ENCODE results near the gene STX5.
A peak's percentile ranks its signal among the peaks of the same experiment; 100 is the strongest.
"Not testable (repeated sequence)": the region's sequence is repeated elsewhere in the genome, so short reads cannot be mapped to it uniquely, and the experiment has no call there.

Gene STX5

GRCh38 chr11:62854013-62854824 is 22.4 kb upstream of the STX5 start:
- no peak for DNase-seq

GRCh38 chr11:62853279-62853965 is 21.6 kb upstream of the STX5 start:
- no peak for DNase-seq

GRCh38 chr11:62852523-62853188 is 20.8 kb upstream of the STX5 start:
- DNase-seq = no peak

DNA sequence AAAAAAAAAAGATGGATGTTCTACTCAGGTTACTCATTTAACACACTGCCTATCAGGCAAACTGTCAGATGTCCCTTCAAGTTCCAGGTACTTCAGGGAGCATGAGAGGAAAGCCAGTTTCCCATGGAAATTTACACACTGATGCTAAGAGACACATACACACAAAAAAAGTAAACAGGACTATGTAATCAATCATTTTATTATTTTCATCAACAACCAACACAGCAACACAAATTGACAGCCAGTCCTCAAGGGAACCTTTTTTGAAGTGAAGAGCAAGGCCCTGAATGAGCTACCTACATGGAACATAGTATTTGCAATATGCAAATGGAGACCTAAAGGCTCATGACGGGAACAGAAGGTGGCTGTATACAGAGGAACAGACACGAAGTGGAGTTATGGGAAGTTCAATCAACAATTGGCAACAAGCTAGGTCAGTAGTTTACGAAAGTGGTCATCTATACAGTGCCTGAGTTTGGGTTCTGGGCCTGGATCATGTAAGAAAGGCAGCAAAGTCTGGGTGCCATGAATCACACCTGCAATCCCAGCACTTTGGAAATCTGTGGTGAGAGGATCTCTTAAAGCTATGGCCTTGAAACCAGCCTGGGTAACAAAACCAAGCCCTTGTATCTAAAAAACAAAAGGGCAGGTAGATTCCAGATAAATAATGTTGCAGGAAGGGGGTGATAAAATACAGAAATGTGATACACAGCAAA is 20.1 kb upstream of the STX5 start:
- DNase-seq = no peak

DNA sequence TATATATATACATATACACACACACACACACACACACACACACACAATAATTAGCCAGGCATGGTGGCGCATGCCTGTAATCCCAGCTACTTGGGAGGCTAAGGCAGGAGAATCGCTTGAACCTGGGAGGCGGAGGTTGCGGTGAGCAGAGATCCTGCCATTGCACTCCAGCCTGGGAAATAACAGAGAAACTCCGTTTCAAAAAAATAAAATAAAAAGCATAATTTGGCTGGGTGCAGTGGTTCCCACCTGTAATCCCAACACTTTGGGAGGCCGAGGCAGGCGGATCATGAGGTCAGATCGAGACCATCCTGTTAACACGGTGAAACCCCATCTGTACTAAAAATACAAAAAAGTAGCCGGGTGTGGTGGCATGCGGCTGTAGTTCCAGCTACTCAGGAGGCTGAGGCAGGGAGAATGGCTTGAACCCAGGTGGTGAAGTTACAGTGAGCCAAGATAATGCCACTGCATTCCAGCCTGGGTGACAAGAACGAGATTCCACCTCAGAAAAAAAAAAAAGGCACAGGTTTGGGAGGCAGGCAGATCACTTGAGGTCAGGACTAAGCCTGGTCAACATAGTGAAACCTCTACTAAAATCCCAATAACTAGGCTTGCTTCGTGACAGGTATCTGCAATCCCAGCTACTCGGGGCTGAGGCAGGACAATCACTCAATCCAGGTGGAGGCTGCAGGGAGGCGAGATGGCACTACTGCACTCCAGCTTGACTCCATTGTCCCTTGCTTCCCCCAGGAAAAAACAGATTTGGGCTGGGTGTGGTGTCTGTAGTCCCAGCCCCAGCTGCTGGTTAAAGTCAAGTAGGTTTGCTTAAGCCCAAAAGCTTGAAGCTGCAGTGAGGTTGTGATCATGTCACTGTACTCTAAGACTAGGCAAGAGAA is 19.3 kb upstream of the STX5 start:
- DNase-seq = no peak

GRCh38 chr11:62847767-62848314 is 16.0 kb upstream of the STX5 start:
- no peak for DNase-seq

GRCh38 chr11:62846177-62846576 is 14.3 kb upstream of the STX5 start:
- DNase-seq = no peak

GRCh38 chr11:62844154-62844553 is 12.3 kb upstream of the STX5 start:
- no peak for DNase-seq

DNA sequence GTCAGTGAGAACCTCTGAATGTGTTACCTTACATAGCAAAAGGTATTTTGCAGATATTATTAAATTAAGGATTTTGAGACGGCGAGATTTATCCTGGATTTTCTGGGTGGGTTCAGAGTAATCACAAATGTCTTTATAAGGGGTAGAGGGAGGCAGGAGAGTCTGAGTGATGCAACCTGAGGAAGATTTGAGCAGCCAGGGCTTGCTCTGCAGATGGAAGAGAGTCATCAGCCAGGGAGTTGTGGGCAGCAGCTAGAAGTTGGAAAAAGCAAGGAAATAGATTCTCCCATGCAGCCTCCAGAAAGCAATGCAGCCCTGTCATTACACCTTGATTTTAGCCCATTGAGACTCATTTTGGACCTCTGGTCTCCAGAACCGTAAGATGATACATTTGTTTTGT is 11.6 kb upstream of the STX5 start:
- DNase-seq = no peak

DNA sequence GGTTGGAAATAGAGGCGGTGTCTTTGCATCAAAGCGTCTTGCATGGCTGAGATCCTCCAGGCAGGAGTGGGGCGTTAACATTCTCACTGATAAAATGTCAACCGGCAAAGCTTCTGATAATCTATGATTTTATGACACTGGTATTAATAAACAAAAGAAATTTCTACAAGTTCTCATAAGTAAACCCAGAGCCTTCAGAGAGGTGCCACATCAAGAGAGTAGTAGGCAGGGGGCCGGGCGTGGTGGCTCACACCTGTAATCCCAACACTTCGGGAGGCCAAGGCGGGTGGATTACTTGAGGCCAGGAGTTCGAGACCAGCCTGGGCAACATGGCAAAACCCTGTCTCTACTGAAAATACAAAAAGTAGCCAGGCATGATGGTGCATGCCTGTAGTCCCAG is 11.0 kb upstream of the STX5 start:
- not testable (repeated sequence) for DNase-seq

GRCh38 chr11:62842171-62842741 is 10.4 kb upstream of the STX5 start:
- peak; percentile 54 for DNase-seq

GRCh38 chr11:62841361-62842170 is 9.7 kb upstream of the STX5 start:
- DNase-seq = peak; percentile 83

DNA sequence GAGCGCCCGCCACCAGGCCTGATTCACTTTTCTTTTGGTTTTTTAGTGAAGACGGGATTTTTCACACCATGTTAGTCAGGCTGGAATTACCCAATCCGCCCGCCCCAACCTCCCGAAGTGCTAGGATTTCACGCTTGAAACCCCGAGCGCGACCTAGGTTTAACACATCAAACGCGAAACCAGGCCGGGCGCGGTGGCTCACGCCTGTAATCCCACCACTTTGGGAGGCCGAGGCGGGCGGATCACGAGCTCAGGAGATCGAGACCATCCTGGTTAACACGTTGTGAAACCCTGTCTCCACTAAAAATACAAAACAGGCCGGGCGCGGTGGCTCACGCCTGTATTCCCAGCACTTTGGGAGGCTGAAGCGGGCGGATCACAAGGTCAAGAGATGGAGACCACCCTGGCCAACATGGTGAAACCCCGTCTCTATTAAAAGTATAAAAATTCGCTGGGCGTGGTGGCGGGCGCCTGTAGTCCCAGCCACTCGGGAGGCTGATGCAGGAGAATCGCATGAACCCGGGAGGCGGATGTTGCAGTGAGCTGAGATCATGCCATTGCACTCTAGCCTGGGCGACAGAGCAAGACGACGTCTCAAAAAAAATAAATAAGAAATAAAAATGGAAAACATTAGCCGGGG is 9.0 kb upstream of the STX5 start:
- DNase-seq = peak; percentile 66

GRCh38 chr11:62839050-62839945 is 7.4 kb upstream of the STX5 start, which contains the start of gene WDR74:
TSS of gene WDR74 (minus strand) at chr11:62839590. CDS start at chr11:62839570, 20 bp downstream.
- DNase-seq = peak; percentile 95

- DNase-seq = no peak
These were observed 3.5 kb upstream of the STX5 start for GRCh38 chr11:62835336-62835735.

DNA sequence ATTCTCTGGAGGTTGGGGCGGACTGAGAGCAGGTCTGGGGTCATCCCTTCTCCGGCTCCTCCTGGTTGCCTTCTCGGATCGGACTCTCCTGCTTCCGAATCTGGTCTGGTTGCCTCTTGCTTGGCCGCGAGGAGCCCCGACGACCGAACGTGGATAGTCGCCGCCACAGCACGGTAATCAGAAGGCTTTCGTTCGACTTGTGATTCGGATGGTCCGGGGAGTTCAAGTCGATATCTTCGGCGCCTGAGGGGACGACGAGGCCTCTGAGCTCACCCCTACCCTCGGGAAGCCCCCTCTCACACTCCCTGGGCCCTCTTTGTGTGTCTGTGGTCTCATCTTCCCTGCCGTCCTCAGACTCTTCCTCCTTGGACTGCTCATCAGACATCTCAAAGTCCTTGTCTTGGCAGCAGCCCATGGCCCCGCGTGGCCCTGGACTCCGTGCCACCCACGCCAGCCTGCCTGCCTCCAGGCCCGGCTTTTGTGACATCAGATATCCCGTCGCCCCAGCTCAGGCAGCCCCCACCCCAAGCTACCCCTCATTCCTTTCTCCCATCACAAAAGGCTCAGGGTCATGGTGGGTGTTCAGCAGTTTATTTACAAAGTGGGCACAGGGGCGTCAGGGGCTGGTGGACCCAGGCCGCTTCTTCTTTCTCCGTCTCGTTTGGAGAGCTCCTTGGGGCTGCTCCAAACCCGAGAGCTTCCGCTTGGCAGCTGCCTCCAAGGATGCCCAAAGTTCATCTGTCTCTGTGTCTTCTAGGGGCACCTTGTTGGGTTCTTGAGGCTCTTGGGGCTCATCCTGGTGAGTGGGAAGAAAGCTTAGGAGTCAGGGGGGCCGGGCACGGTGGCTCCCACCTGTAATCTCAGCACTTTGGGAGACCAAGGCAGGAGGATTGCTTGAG is 734 bp upstream of the STX5 start, which contains the start of gene TEX54:
TEX54 (minus strand) TSS at position 506 of the 899 bp plus-strand sequence.
- DNase-seq = no peak

GRCh38 chr11:62830904-62831519 is 839 bp downstream of the STX5 start:
- no peak for DNase-seq

All from CD4-positive, alpha-beta T cell treated with Interleukin-17A for 4 hours (primary cell).